GM10266 (cell line): ENCODE results near the gene ZNF665.
"Not testable (repeated sequence)": the region's sequence is repeated elsewhere in the genome, so short reads cannot be mapped to it uniquely, and the experiment has no call there.

ENCODE experiments used
- DNase-seq: peaks from one replicate; pipeline ENCODE4 v3.0.0; 2012; ENCODE audit errors: extremely low spot score
- TF ChIP-seq, protein P1 (sequence below): IDR thresholded peaks from 2 replicates; pipeline ENCODE4 v1.5.1; 2012; ENCODE audit warnings: mild to moderate bottlenecking, low read depth; ENCODE audit not compliant: control insufficient read depth, insufficient read depth; ENCODE audit errors: missing control alignments

ZNF665 gene

DNA sequence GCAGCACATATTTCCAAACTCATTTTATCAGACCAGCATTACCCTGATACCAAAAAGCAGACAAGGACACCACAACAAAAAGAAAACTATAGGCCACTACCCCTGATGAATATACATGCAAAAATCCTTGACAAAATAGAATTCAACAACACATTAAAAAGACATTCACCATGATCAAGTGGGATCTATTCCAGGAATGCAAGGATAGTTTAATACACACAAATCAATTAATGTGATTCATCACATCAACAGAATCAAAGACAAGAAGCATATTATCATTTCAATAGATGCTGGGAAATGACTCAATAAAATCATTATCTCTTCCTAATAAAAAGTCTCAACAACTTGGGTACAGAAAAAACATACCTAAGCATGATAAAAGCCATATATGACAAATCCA, 45.5 kb downstream of the ZNF665 start:
- TF ChIP-seq, protein P1, sequence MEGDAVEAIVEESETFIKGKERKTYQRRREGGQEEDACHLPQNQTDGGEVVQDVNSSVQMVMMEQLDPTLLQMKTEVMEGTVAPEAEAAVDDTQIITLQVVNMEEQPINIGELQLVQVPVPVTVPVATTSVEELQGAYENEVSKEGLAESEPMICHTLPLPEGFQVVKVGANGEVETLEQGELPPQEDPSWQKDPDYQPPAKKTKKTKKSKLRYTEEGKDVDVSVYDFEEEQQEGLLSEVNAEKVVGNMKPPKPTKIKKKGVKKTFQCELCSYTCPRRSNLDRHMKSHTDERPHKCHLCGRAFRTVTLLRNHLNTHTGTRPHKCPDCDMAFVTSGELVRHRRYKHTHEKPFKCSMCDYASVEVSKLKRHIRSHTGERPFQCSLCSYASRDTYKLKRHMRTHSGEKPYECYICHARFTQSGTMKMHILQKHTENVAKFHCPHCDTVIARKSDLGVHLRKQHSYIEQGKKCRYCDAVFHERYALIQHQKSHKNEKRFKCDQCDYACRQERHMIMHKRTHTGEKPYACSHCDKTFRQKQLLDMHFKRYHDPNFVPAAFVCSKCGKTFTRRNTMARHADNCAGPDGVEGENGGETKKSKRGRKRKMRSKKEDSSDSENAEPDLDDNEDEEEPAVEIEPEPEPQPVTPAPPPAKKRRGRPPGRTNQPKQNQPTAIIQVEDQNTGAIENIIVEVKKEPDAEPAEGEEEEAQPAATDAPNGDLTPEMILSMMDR, result no peak
- no peak for DNase-seq

DNA sequence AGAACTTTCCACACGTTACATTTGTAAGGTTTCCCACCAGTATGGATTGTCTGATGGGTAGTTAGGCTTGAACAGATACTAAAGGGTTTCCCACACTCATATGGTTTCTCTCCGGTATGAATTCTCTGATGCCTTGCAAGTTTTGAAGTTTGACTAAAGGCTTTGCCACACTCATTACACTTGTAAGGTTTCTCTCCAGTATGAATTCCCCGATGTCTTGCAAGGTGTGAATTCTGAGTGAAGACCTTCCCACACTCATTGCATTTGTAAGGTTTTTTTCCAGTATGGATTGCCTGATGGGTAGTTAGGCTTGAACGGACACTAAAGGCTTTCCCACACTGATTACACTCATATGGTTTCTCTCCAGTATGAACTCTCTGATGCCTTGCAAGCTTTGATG, 52.8 kb downstream of the ZNF665 start:
- TF ChIP-seq, protein P1, result no peak

DNA sequence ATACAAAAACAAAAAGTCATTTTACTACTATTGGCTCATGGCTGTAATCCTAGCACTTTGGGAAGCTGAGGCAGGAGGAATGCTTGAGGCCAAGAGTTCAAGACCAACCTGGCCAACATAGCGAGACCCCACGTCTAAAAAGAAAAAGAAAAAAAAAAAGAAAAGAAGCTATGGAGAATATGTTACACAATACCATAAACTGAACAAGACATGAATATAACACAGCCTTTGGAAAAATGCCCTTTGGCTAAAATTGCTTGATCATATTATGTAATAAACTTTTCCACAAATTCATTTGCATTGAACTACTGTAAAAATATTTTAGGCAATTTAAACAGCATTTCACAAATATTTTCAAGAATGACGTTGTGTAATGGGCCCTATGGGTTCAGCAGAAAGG, 56.7 kb downstream of the ZNF665 start:
- no peak for DNase-seq
- TF ChIP-seq, protein P1, result no peak

More for the DNA sequence above, 52.8 kb downstream of the ZNF665 start:
- no peak for DNase-seq

DNA sequence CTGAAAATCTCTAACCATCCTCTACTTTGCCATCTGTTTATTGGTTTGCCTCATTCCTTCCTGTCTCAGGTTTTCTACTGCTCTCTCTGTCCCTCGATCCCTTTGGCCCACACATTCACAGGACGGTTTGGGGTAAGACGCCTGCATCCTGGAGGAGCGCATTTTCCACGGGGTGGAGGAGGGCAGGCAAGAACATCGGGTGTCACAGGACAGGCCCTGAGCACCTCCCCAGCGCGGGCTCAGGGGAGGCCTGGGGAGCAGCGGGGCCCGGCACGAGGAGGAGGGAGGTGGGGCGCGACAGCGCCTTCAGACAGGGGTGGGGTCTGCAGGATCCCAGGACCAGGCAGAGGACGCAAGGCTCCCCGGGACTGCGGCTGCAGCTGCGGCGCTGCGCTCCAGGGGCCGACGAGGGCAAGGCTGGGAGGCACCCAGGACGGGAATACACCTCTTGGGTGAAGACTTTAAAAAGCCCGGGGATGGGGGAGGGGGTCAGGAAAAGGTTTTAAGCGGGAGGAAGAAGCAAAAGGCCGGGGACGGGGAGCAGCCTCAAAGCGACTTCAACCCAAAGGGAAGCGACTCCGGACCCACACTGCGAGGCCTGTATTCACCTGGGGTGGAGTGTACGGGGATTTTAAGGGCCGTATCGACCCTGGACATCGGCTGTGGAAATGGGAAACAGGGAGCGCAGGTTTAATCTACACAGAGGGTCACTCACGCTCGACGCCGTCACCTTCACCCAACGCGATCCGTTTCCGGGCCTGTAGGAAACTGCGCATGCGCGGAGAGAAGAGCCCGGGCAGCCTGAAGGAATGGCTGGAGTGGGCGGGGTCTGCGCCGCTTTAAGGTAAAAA, 60.8 kb downstream of the ZNF665 start, which contains the start of gene ZNF415:
Gene ZNF415 (minus strand): TSS at position 770 of the 851 bp plus-strand sequence. CDS start 10,234 bp downstream, outside the sequence.
- TF ChIP-seq, protein P1, result no peak
- DNase-seq, result no peak

DNA sequence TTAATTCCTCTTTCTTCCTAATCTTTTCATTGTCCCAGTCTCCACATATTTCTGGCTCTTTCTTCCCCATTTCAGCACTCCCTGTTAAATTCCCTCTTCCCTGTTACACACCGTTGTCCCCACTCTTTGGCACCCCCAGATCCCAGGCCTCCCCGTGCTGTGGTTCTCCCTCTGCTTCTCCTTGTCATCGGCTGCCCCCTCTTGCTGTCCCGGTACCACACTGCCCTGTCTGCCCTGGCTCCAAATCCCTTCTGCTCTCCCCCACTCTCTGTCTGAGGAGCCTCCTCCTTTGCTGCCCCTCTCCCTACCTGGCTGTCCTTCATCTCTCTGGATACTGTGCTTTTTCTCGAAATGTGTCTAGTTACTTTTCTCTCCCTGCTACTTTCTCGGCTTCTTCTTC, 61.4 kb downstream of the ZNF665 start:
- TF ChIP-seq, protein P1, result no peak
- no peak for DNase-seq

DNA sequence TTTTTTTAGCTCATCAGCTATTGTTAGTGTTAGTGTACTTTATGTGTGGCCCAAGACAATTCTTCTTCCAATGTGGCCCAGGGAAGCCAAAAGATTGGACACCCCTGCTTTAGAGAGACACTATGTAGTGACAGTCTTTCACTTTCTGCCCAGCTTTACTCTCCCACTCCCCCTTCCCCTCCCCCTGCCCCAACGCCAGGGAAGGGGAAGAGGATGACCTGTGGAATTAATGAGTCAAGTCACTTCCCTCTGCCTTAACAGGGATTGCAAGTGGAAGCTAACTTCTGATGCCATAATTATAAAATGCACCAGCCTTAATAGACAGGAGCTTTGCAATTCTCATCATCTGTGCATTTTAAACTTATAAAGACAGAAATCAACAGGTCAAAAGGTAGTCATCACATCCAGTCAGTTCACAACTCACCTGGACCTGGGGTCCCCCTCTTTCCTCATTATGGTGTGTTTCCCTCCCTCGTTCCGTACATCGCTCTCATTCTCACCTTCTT, 62.0 kb downstream of the ZNF665 start:
- TF ChIP-seq, protein P1, result no peak
- no peak for DNase-seq

DNA sequence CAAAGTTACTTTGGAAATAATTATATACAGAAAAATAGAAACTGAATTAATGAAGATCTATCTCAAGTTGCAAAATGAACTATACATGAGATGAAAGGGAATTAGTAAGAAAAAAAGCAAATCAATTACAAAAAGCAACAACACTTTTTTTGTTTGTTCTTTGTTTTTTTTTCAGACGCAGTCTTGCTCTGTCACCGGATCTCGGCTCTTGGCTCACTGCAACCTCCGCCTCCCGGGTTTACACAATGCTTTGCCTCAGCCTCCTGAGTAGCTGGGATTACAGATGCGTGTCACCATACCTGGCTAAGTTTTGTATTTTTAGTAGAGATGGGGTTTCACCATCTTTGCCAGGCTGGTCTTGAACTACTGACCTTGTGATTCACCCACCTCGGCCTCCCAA, 62.7 kb downstream of the ZNF665 start:
- DNase-seq, result no peak
- TF ChIP-seq, protein P1, result no peak

DNA sequence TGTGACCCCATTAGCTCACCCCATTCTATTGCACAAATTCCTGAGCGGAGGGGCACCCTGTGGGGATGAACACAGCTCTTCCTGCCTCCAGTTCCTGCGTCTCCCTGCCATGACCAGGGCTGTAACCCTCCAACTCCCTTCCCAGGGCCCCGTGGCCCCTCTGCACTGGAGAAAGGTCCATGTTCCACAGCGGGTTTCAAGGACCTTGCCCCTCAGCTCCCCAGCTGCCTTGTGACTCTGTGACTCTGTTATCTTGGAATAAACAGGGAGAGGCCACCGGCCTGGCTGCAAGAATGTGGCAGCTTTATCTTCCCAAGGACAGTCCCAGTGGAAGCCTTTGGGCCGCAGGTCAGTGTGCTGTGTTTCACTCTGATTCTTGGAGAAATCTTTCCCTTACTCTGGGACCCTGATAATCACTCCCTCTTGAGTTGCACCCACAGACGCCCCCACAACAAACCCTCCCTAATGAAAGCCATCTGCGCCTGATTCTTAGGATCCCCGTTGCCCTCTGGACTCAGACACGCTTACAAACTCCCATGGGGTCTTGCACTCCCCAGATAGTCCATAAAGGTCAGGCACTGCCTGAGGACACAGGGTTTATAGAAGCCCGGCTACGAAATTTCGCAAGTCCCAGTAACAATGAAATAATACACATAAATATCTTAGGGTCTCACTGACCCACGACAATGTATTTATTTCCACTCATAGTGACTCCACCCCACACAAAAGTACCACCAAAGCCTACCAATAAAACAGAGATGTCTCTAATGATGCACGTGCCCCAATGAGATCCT, 66.2 kb downstream of the ZNF665 start:
- not testable (repeated sequence) for DNase-seq
